Measurements from ENCODE around the gene AHDC1.

AHDC1 gene

GRCh38 chr1:27563341-27563590, 40.7 kb downstream of the AHDC1 start:
- TF ChIP-seq CREB1 (IDR thresholded peaks at IDR 0.05; ENCODE audit: low read depth) (no peak), YY1 (IDR thresholded peaks at IDR 0.05; ENCODE audit: low read depth) (no peak), MAX (IDR thresholded peaks at IDR 0.05) (no peak), EGR1 (IDR thresholded peaks at IDR 0.05) (no peak), CEBPB (IDR thresholded peaks at IDR 0.05) (no peak), REST (IDR thresholded peaks at IDR 0.05; ENCODE audit: low read depth) (no peak), NFIC (IDR thresholded peaks at IDR 0.05) (no peak), ZBTB7A (IDR thresholded peaks at IDR 0.05; ENCODE audit: low read depth) (no peak), TEAD4 (IDR thresholded peaks at IDR 0.05) (no peak), TCF12 (IDR thresholded peaks at IDR 0.05; ENCODE audit: low read depth) (no peak), EP300 (IDR thresholded peaks at IDR 0.05; ENCODE audit: borderline replicate concordance) (no peak), RAD21 (IDR thresholded peaks at IDR 0.05; ENCODE audit: low read depth) (no peak)

- no peak for TF ChIP-seq NFIC (IDR thresholded peaks at IDR 0.05)
- TF ChIP-seq EGR1 (IDR thresholded peaks at IDR 0.05) = no peak
- no peak for TF ChIP-seq FOXM1 (IDR thresholded peaks at IDR 0.05; ENCODE audit: borderline replicate concordance, low read depth)
- TF ChIP-seq ZBTB7A (IDR thresholded peaks at IDR 0.05; ENCODE audit: low read depth) = no peak
- TF ChIP-seq TAF1 (IDR thresholded peaks at IDR 0.05; ENCODE audit: low read depth) = no peak
- no peak for TF ChIP-seq USF1 (IDR thresholded peaks at IDR 0.05)
- no peak for TF ChIP-seq YY1 (IDR thresholded peaks at IDR 0.05; ENCODE audit: low read depth)
- no peak for TF ChIP-seq RAD21 (IDR thresholded peaks at IDR 0.05; ENCODE audit: low read depth)
- TF ChIP-seq REST (IDR thresholded peaks at IDR 0.05; ENCODE audit: low read depth) = no peak
- TF ChIP-seq EP300 (IDR thresholded peaks at IDR 0.05; ENCODE audit: borderline replicate concordance) = no peak
- no peak for TF ChIP-seq CEBPB (IDR thresholded peaks at IDR 0.05)
- no peak for TF ChIP-seq TCF12 (IDR thresholded peaks at IDR 0.05; ENCODE audit: low read depth)
- TF ChIP-seq TEAD4 (IDR thresholded peaks at IDR 0.05) = no peak
- TF ChIP-seq MAX (IDR thresholded peaks at IDR 0.05) = no peak
- no peak for TF ChIP-seq CREB1 (IDR thresholded peaks at IDR 0.05; ENCODE audit: low read depth)
These were observed 41.2 kb downstream of the AHDC1 start for GRCh38 chr1:27562534-27563340.

- TF ChIP-seq USF1 (IDR thresholded peaks at IDR 0.05) (no peak), MAX (IDR thresholded peaks at IDR 0.05) (no peak), YY1 (IDR thresholded peaks at IDR 0.05; ENCODE audit: low read depth) (no peak), TEAD4 (IDR thresholded peaks at IDR 0.05) (no peak), CEBPB (IDR thresholded peaks at IDR 0.05) (no peak), CREB1 (IDR thresholded peaks at IDR 0.05; ENCODE audit: low read depth) (no peak), TAF1 (IDR thresholded peaks at IDR 0.05; ENCODE audit: low read depth) (no peak)
These were observed 41.9 kb downstream of the AHDC1 start for GRCh38 chr1:27562021-27562420.

GRCh38 chr1:27561124-27561899, 42.6 kb downstream of the AHDC1 start:
- TF ChIP-seq TAF1 (IDR thresholded peaks at IDR 0.05; ENCODE audit: low read depth) = no peak
- no peak for TF ChIP-seq YY1 (IDR thresholded peaks at IDR 0.05; ENCODE audit: low read depth)
- no peak for TF ChIP-seq TEAD4 (IDR thresholded peaks at IDR 0.05)
- no peak for TF ChIP-seq EP300 (IDR thresholded peaks at IDR 0.05; ENCODE audit: borderline replicate concordance)
- no peak for TF ChIP-seq RAD21 (IDR thresholded peaks at IDR 0.05; ENCODE audit: low read depth)
- TF ChIP-seq EGR1 (IDR thresholded peaks at IDR 0.05) = no peak
- no peak for TF ChIP-seq CEBPB (IDR thresholded peaks at IDR 0.05)
- no peak for TF ChIP-seq CREB1 (IDR thresholded peaks at IDR 0.05; ENCODE audit: low read depth)
- TF ChIP-seq NFIC (IDR thresholded peaks at IDR 0.05) = no peak
- TF ChIP-seq REST (IDR thresholded peaks at IDR 0.05; ENCODE audit: low read depth) = no peak
- no peak for TF ChIP-seq FOXM1 (IDR thresholded peaks at IDR 0.05; ENCODE audit: borderline replicate concordance, low read depth)

Data from Ishikawa (cell line).